Osteoblast (primary cell): ENCODE results near the gene GAPDHS. TPM values are rescaled to one million over a fixed set of nuclear protein-coding genes. Genes with fewer than 3 reads are reported as not detected.

Source experiments
- DNase-seq: peaks from one replicate; pipeline ENCODE4 v3.0.0; 2011; ENCODE audit warnings: low spot score, mixed read lengths; ENCODE audit not compliant: insufficient read length; ENCODE audit errors: missing footprints
- H2AFZ ChIP-seq: 2 replicates; pipeline ENCODE4 v1.6.0; 2011; ENCODE audit warnings: mild to moderate bottlenecking, low read length
- H3K27ac ChIP-seq: 2 replicates; pipeline ENCODE4 v1.5.1; 2011; ENCODE audit warnings: mild to moderate bottlenecking, low read depth, low read length, moderate library complexity
- H3K27me3 ChIP-seq: 2 replicates; pipeline ENCODE4 v1.6.0; 2012; ENCODE audit warnings: mild to moderate bottlenecking, control low read depth, inconsistent platforms, low read length, moderate library complexity; ENCODE audit not compliant: insufficient read depth
- H3K36me3 ChIP-seq: 2 replicates; pipeline ENCODE4 v1.5.1; 2011; ENCODE audit warnings: mild to moderate bottlenecking, low read length, control low read depth, moderate library complexity; ENCODE audit not compliant: insufficient read depth
- H3K4me1 ChIP-seq: 2 replicates; pipeline ENCODE4 v1.5.1; 2011; ENCODE audit warnings: mild to moderate bottlenecking, low read length, control low read depth, moderate library complexity; ENCODE audit not compliant: insufficient read depth
- H3K4me2 ChIP-seq: 2 replicates; pipeline ENCODE4 v1.6.0; 2011; ENCODE audit warnings: mild to moderate bottlenecking, low read length; ENCODE audit not compliant: insufficient read depth
- H3K4me3 ChIP-seq: fragments of 200-600 bp; sonication (generic); 3 replicates; pipeline ENCODE4 v1.5.1; 2012; ENCODE audit warnings: mild to moderate bottlenecking, low read length, inconsistent platforms; ENCODE audit not compliant: insufficient read depth
- H3K79me2 ChIP-seq: 2 replicates; pipeline ENCODE4 v1.6.0; 2012; ENCODE audit warnings: mild to moderate bottlenecking, low read length, control low read depth, inconsistent platforms; ENCODE audit not compliant: insufficient read depth
- H3K9me3 ChIP-seq: 2 replicates; pipeline ENCODE4 v1.5.1; 2011; ENCODE audit warnings: low read depth, low read length, control low read depth
- H4K20me1 ChIP-seq: 2 replicates; pipeline ENCODE4 v1.6.0; 2012; ENCODE audit warnings: mild to moderate bottlenecking, low read length, control low read depth; ENCODE audit not compliant: insufficient read depth
- CTCF ChIP-seq: IDR thresholded peaks from 2 replicates; pipeline ENCODE4 v1.5.1; 2011; ENCODE audit warnings: mild to moderate bottlenecking, low read depth, low read length, moderate library complexity; ENCODE audit errors: extremely low read depth
- total RNA-seq: library from RNA; depleted of rRNA; stranded (reverse); fragments of >200 nt; gene quantifications from 2 replicates; pipeline ENCODE4 v1.2.3, GENCODE V29; 2012

GAPDHS gene
- total RNA-seq, 1 donor = not detected

- peak; percentile 99 for DNase-seq
- Histone ChIP-seq H3K9me3 (no peaks in the 10 kb centered on the region), H4K20me1 (no peaks in the 10 kb centered on the region), H3K27me3 (peaks cover 17% of the 10 kb centered on the region), H3K4me2 (peak overlapping the region; percentile 60), H3K79me2 (no peaks in the 10 kb centered on the region), H3K4me3 (peak overlapping the region; percentile 19), H3K36me3 (no peaks in the 10 kb centered on the region), H2AFZ (peak overlapping the region; percentile 25), H3K4me1 (no peaks in the 10 kb centered on the region), H3K27ac (no peak overlapping the region)
- peak; percentile 89 for TF ChIP-seq CTCF
Measured at GRCh38 chr19:35495107-35496064, 37.9 kb upstream of the GAPDHS start.

- Histone ChIP-seq H3K9me3 (no peaks in the 10 kb centered on the region), H2AFZ (no peak overlapping the region), H3K4me1 (no peaks in the 10 kb centered on the region), H3K79me2 (no peaks in the 10 kb centered on the region), H3K4me3 (no peak overlapping the region), H3K27me3 (peaks cover 11% of the 10 kb centered on the region), H3K4me2 (no peak overlapping the region), H3K36me3 (no peaks in the 10 kb centered on the region), H4K20me1 (no peaks in the 10 kb centered on the region), H3K27ac (no peak overlapping the region)
- TF ChIP-seq CTCF = no peak
- peak; percentile 31 for DNase-seq
Measured at GRCh38 chr19:35497406-35497805, 35.9 kb upstream of the GAPDHS start.

GRCh38 chr19:35498220-35498619 is 35.0 kb upstream of the GAPDHS start:
- TF ChIP-seq CTCF = no peak
- Histone ChIP-seq H3K4me3 (no peak overlapping the region), H3K27me3 (peaks cover 5% of the 10 kb centered on the region), H3K36me3 (no peaks in the 10 kb centered on the region), H2AFZ (no peak overlapping the region), H3K4me2 (no peak overlapping the region), H4K20me1 (no peaks in the 10 kb centered on the region), H3K27ac (no peak overlapping the region), H3K79me2 (no peaks in the 10 kb centered on the region), H3K9me3 (no peaks in the 10 kb centered on the region), H3K4me1 (no peaks in the 10 kb centered on the region)
- DNase-seq = no peak

- peak; percentile 36 for DNase-seq
- Histone ChIP-seq H3K4me2 (no peak overlapping the region), H3K36me3 (no peaks in the 10 kb centered on the region), H3K9me3 (no peaks in the 10 kb centered on the region), H3K27me3 (peaks cover under 1% of the 10 kb centered on the region), H3K4me1 (no peaks in the 10 kb centered on the region), H3K27ac (no peak overlapping the region), H2AFZ (no peak overlapping the region), H4K20me1 (no peaks in the 10 kb centered on the region), H3K4me3 (no peak overlapping the region), H3K79me2 (no peaks in the 10 kb centered on the region)
- no peak for TF ChIP-seq CTCF
Measured at GRCh38 chr19:35498984-35499527, 34.2 kb upstream of the GAPDHS start.
